ENCODE results near the gene CARMIL1. TPM values are rescaled to one million over a fixed set of nuclear protein-coding genes. Genes with fewer than 3 reads are reported as not detected.
A peak's percentile ranks its signal among the peaks of the same experiment; 100 is the strongest.

Gene CARMIL1
- total and polyA plus RNA-seq, 8 donors = 5.9 to 9.4 (median 7.8) TPM

GRCh38 chr6:25407431-25407830, 128.3 kb downstream of the CARMIL1 start:
- Histone ChIP-seq H3K9me3 (no peaks in the 10 kb centered on the region), H3K27me3 (no peaks in the 10 kb centered on the region), H3K4me1 (peaks cover 0 to 15% (median 5%) of the 10 kb centered on the region in 3 donors), H3K27ac (no peak overlapping the region), H3K36me3 (no peaks in the 10 kb centered on the region), H3K4me3 (no peak overlapping the region)
- ATAC-seq (no peak), FAIRE-seq (no peak), DNase-seq (no peak)
- TF ChIP-seq CTCF (IDR thresholded peaks at IDR 0.05) = no peak
- 79 to 85% methylated on average over 3 of the region's 3 CpGs for WGBS, 2 donors
- intact Hi-C loops (cut with DNase I) = no loop called here

GRCh38 chr6:25410102-25410501, 130.9 kb downstream of the CARMIL1 start:
- TF ChIP-seq CTCF (IDR thresholded peaks at IDR 0.05) = no peak
- H3K4me1 ChIP-seq = peaks cover 6 to 28% (median 12%) of the 10 kb centered on the region in 3 donors

GRCh38 chr6:25411316-25411950, 132.3 kb downstream of the CARMIL1 start:
- FAIRE-seq = no peak
- Histone ChIP-seq H3K9me3 (no peaks in the 10 kb centered on the region), H3K36me3 (no peaks in the 10 kb centered on the region), H3K4me1 (peaks cover 6 to 24% (median 13%) of the 10 kb centered on the region in 3 donors), H3K27me3 (no peaks in the 10 kb centered on the region), H3K4me3 (peak overlapping the region in 1 of 4 donors; percentile 17), H3K27ac (peak overlapping the region in 3 of 4 donors; percentile 2 to 31 (median 14))
- intact Hi-C loops (cut with DNase I) = no loop called here
- DNase-seq = no peak
- TF ChIP-seq CTCF (IDR thresholded peaks at IDR 0.05) = no peak
- 20 to 21% methylated on average over 7 of the region's 7 CpGs for WGBS, 2 donors
- peak; percentile 31 to 68 (median 49) for ATAC-seq

More at GRCh38 chr6:25410102-25410501, 130.9 kb downstream of the CARMIL1 start:
- H3K9me3 ChIP-seq = no peaks in the 10 kb centered on the region
- H3K36me3 ChIP-seq = no peaks in the 10 kb centered on the region
- H3K4me3 ChIP-seq = no peak overlapping the region
- FAIRE-seq (no peak), ATAC-seq (no peak), DNase-seq (no peak)
- H3K27me3 ChIP-seq = no peaks in the 10 kb centered on the region
- intact Hi-C loops (cut with DNase I) = no loop called here
- H3K27ac ChIP-seq = no peak overlapping the region
- WGBS, 2 donors = 87 to 90% methylated on average over 1 of the region's 1 CpG

- Histone ChIP-seq H3K4me1 (peaks cover 11 to 24% (median 13%) of the 10 kb centered on the region in 3 donors), H3K36me3 (no peaks in the 10 kb centered on the region), H3K9me3 (no peaks in the 10 kb centered on the region), H3K4me3 (no peak overlapping the region), H3K27me3 (no peaks in the 10 kb centered on the region), H3K27ac (no peak overlapping the region)
- no peak for ATAC-seq
- WGBS, 2 donors = 80 to 85% methylated on average over 1 of the region's 1 CpG
- no peak for TF ChIP-seq CTCF (IDR thresholded peaks at IDR 0.05)
- intact Hi-C loops (cut with DNase I) = no loop called here
- FAIRE-seq = no peak
- DNase-seq = no peak
These were observed 134.2 kb downstream of the CARMIL1 start for GRCh38 chr6:25413207-25413905.

GRCh38 chr6:25414168-25414567, 135.0 kb downstream of the CARMIL1 start:
- FAIRE-seq = no peak
- no peak overlapping the region for H3K27ac ChIP-seq
- no peak for TF ChIP-seq CTCF (IDR thresholded peaks at IDR 0.05)
- intact Hi-C loops (cut with DNase I) = no loop called here
- peaks cover 11 to 24% (median 13%) of the 10 kb centered on the region in 3 donors for H3K4me1 ChIP-seq
- no peak for ATAC-seq
- H3K36me3 ChIP-seq = no peaks in the 10 kb centered on the region
- H3K4me3 ChIP-seq = no peak overlapping the region
- H3K27me3 ChIP-seq = no peaks in the 10 kb centered on the region
- DNase-seq = no peak
- WGBS, 2 donors = 51 to 62% methylated on average over 1 of the region's 1 CpG
- no peaks in the 10 kb centered on the region for H3K9me3 ChIP-seq

Measured in pancreas (tissue), 10 donors.